ENCODE results near the gene NR1H3.
"Not testable (repeated sequence)": the region's sequence is repeated elsewhere in the genome, so short reads cannot be mapped to it uniquely, and the experiment has no call there.

Gene NR1H3

GRCh38 chr11:47257517-47258316, at the start of gene NR1H3:
Gene NR1H3 (plus strand): TSS chr11:47257996. CDS start chr11:47259217, 1,221 bp downstream.
- no peak for DNase-seq (ENCODE audit: low spot score)

GRCh38 chr11:47208008-47208552, 49.7 kb upstream of the NR1H3 start:
- DNase-seq (ENCODE audit: low spot score), result not testable (repeated sequence)

- DNase-seq (ENCODE audit: low spot score), result no peak
Observed at GRCh38 chr11:47208628-47209027, 49.2 kb upstream of the NR1H3 start.

- no peak for DNase-seq (ENCODE audit: low spot score)
Observed at GRCh38 chr11:47212938-47213337, 44.9 kb upstream of the NR1H3 start.

- peak; percentile 91 for DNase-seq (ENCODE audit: low spot score)
Observed at GRCh38 chr11:47213950-47214565, 43.7 kb upstream of the NR1H3 start.

- DNase-seq (ENCODE audit: low spot score), result no peak
Observed at GRCh38 chr11:47215366-47215910, 42.4 kb upstream of the NR1H3 start.

GRCh38 chr11:47216121-47216798, 41.5 kb upstream of the NR1H3 start:
- peak; percentile 73 for DNase-seq (ENCODE audit: low spot score)

- no peak for DNase-seq (ENCODE audit: low spot score)
Observed at GRCh38 chr11:47220401-47220821, 37.4 kb upstream of the NR1H3 start.

- no peak for DNase-seq (ENCODE audit: low spot score)
Observed at GRCh38 chr11:47222696-47223095, 35.1 kb upstream of the NR1H3 start.

GRCh38 chr11:47225552-47226400, 32.0 kb upstream of the NR1H3 start:
- DNase-seq (ENCODE audit: low spot score), result no peak

GRCh38 chr11:47229161-47229560, 28.6 kb upstream of the NR1H3 start:
- no peak for DNase-seq (ENCODE audit: low spot score)

- DNase-seq (ENCODE audit: low spot score), result no peak
Observed at GRCh38 chr11:47233051-47233450, 24.7 kb upstream of the NR1H3 start.

GRCh38 chr11:47233989-47234668, 23.7 kb upstream of the NR1H3 start:
- no peak for DNase-seq (ENCODE audit: low spot score)

- DNase-seq (ENCODE audit: low spot score), result no peak
Observed at GRCh38 chr11:47234669-47235100, 23.1 kb upstream of the NR1H3 start.

- no peak for DNase-seq (ENCODE audit: low spot score)
Observed at GRCh38 chr11:47235163-47235562, 22.6 kb upstream of the NR1H3 start.

GRCh38 chr11:47236482-47236881, 21.3 kb upstream of the NR1H3 start:
- peak; percentile 43 for DNase-seq (ENCODE audit: low spot score)

- DNase-seq (ENCODE audit: low spot score), result no peak
Observed at GRCh38 chr11:47239852-47240251, 17.9 kb upstream of the NR1H3 start.

- DNase-seq (ENCODE audit: low spot score), result no peak
Observed at GRCh38 chr11:47241841-47242301, 15.9 kb upstream of the NR1H3 start.

GRCh38 chr11:47242596-47243192, 15.1 kb upstream of the NR1H3 start:
- no peak for DNase-seq (ENCODE audit: low spot score)

GRCh38 chr11:47243454-47243853, 14.3 kb upstream of the NR1H3 start:
- no peak for DNase-seq (ENCODE audit: low spot score)

All from hematopoietic multipotent progenitor cell treated with erythropoietin and hydrocortisone succinate and interleukin-3 and kit ligand, for 15 days (in vitro differentiated cells).